ENCODE data around the gene TM4SF5.

TM4SF5 gene, protein sequence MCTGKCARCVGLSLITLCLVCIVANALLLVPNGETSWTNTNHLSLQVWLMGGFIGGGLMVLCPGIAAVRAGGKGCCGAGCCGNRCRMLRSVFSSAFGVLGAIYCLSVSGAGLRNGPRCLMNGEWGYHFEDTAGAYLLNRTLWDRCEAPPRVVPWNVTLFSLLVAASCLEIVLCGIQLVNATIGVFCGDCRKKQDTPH

DNA sequence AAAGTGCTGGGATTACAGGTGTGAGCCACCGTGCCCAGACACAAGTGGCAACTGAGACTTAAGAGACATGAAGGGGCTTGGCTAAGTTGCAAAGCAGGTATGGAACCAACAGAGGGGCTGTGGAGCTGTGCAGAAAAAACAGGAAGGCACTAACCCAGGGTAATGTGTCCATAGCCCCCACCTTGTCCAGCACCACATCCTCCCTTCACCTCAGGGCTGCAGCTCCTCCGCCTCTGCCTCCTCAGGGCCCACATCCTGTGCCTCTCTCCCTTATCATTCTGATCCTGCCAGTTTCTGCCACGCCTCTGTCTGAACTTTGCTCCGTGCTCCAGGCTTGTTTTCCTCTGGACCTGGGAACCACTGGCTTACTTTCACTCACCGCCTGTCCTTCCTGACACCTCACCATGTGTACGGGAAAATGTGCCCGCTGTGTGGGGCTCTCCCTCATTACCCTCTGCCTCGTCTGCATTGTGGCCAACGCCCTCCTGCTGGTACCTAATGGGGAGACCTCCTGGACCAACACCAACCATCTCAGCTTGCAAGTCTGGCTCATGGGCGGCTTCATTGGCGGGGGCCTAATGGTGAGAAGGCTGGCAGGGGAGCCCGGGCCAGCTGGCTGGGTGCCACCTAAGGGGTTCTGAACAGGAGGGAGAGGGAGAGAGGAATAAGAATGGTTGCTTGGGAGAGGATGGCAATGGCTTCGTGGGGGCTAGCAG is at the start of gene TM4SF5:
Gene TM4SF5 (plus strand): TSS at position 368 of the 716 bp plus-strand sequence. CDS start 37 bp downstream, at position 405.
- no peak for DNase-seq

DNA sequence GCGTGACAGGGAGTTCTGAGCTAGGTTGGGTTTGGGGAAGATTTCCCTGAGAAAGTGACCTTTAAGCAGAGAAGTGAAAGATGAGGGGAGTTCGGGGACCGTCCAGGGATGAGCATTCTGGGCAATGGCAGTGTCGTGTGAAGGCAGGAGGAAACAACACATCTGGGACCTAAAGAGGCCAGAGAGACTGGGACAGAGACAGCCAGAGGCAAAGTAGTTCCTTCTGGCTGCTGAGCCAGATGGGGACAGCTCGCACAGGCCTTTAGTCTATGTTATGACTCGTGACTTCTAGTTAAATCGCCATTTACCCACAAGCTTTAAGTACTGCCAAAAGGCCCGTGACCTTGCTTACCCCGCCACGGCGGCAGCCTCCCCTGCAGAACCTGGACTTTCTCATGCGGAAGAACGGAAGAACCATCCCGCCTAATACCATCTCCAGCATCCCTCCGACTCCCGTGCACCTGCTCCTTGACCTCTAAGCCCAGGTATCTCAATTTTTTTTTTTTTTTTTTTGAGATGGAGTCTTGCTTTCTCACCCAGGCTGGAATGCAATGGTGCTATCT is 48.9 kb upstream of the TM4SF5 start:
- no peak for DNase-seq

DNA sequence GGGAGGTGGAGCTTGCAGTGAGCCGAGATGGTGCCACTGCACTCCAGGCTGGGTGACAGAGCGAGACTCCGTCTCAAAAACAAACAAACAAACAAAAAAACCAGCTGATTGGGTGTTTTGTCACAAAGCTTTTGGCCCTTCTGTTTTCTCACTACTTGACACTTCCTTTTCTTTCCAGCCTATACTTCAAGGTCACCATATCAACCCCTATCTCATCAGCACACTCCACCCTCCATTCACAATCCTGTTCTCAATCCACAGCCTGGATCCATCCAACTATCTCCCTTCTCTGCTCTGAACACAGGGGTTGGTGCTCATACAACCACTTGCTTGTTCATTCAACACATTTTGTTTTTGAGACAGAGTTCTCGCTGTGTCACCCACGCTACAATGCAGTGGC is 47.0 kb upstream of the TM4SF5 start:
- no peak for DNase-seq

DNA sequence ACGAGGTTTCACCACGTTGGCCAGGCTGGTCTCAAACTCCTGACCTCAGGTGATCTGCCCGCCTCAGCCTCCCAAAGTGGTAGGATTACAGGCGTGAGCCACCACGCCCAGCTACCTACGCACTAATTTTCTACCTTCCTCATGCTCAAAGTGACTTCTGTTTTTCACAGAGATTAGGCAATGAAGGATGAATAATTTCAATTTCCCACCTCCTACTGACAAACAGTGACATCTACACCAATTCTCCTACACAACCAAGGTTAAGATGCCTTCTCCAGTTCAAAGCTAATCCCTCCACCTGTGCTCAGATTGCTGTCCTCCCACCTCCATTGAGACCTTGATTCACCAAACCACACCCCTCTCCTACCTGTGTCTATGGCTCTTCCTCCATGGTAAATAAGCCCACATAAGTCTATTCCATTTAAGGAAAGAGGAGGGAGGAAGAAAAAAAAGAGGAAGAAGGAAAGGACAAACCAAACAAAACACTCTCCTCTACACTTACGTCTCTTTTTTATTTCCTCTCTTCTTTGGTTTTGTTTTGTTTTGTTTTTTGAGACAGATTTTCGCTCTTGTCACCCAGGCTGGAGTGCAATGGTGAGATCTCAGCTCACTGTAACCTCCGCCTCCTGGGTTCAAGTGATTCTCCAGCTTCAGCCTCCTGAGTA is 45.9 kb upstream of the TM4SF5 start:
- no peak for DNase-seq

DNA sequence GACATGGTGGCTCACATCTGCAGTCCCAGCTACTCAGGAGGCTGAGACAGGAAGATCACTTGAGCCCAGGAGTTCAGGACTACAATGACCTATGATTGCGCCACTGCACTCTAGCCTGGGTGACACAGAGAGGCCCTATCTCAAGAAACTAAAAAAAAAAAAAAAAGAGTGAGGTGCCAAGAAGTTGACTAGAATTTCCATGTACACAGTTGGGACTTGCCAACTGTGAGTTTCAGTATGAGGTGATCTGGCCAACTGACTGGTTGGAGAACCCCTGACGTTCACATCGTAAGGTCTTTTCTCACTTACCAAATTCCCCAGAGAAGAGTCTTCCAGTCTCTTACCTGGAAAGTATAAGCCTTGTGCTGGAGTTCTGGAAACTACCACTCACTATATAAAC is 43.6 kb upstream of the TM4SF5 start:
- DNase-seq, result no peak

GRCh38 chr17:4733073-4733531 is 38.6 kb upstream of the TM4SF5 start:
- DNase-seq, result no peak

GRCh38 chr17:4734857-4735475 is 36.7 kb upstream of the TM4SF5 start:
- DNase-seq, result no peak

- no peak for DNase-seq
Measured at GRCh38 chr17:4735876-4736651, 35.6 kb upstream of the TM4SF5 start.

DNA sequence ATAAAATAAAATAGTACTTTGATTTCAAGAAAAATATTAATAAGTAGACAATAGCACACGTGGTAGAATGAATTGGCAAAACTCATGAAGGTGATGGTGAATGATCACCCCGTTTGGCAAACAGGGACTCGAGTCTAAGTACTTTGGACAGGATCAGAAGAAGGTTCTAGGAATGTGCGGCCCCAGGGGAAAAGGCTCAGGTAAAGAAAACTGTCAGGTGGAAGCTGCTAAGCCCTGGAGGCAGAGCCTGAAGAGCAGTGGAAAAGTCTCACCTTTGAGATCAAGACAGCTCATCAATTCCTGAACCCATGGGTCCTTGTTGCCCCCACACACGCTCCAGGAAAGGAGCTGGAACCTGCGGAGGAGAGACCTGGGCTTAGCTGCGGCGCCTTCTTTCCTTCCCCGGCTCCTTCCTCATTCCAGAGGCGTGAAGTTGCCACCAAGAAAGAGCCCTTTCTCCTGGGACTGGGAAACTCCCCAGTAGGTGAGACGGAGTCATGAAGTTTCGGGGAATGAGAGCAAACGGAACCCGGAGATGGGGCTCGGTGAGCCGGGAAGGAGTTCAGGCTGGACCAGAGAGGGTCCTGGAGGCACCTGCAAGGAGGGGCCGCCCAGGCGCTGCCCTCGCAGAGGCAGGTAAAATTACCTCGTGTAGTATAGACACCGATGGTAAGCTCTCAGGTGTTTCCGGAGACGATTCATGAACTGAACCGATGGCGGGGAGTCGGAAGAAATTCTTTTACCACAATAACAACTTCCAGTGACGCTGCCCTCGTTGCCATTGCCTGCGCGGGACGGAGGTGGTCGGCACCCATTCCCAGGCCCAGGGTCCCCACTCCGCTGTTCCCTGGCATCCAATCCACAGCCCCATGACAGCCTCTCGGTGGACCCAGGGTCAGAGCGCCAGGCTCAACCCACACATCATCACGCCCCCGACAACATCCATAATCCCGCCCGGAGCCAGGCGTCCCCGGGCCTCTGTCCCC is 33.3 kb upstream of the TM4SF5 start:
- DNase-seq, result no peak

DNA sequence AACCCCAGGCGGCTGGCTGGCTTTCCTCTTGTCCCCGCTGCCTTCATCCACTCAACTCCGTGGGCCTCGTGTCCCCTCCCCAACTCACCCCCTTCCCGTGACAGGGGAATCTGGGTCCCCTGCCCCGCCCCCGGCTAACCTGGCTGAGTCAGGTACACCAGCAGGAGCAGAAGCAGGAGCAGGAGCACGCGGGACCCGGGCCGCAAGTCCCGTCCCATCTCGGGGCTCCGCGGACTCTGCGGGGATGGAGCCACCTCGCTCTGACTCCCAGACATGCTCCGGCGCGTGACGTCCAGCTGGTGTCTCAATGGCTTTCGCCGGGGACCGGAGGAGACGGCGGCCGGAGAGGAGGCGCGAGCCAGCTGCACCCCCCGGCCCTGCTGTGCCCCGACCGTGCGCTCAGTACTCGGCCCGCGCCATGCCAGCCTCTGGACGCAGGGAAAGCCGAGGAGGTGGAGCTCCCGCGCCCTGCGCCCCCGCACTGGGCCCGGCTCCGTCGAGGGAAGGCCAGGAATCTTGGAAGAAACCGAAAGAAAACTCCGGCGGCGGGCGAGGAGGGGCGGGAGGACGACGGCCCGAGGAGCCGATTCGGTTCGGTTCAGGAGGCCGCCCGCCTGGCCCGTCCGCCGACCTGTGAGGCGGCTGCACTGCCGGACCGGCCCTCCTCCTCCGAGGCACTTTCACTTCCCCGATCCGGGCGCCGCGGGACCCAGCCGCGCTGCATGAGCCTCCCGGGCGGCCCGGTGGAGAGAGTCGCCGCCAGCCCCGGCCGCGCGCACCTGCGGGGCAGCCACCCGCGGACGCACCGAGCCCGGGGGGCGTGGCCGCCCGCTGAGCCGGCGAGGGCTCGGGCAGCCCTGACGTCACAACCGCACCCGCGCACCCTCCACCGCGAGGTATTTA is 32.3 kb upstream of the TM4SF5 start, which contains the start of the genes CXCL16 and ZMYND15:
Gene CXCL16 (minus strand): TSS at position 807 of the 903 bp plus-strand sequence. CDS start 589 bp downstream, at position 218.
Gene ZMYND15 (plus strand): TSS at position 712 of the 903 bp plus-strand sequence. CDS start 716 bp downstream, outside the sequence.
- peak; percentile 14 for DNase-seq

- DNase-seq, result no peak
Measured at GRCh38 chr17:4740025-4740351, 31.7 kb upstream of the TM4SF5 start.

- no peak for DNase-seq
Measured at GRCh38 chr17:4740584-4740983, 31.1 kb upstream of the TM4SF5 start.

DNA sequence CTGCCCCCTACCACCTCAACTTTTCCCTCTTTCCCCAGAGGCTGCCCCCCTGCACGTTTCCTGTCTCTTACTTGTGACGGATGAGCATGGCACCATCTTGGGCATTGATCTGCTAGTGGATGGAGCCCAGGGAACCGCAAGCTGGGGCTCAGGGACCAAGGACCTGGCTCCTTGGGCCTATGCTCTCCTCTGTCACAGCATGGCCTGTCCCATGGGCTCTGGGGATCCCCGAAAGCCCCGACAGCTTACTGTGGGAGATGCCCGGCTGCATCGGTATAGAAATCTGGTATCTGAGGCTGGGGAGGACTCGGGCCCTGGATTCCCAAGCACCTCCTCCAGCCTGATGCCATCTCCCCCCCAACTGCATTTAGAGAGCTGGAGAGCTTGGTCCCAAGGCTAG is 30.1 kb upstream of the TM4SF5 start:
- no peak for DNase-seq

DNA sequence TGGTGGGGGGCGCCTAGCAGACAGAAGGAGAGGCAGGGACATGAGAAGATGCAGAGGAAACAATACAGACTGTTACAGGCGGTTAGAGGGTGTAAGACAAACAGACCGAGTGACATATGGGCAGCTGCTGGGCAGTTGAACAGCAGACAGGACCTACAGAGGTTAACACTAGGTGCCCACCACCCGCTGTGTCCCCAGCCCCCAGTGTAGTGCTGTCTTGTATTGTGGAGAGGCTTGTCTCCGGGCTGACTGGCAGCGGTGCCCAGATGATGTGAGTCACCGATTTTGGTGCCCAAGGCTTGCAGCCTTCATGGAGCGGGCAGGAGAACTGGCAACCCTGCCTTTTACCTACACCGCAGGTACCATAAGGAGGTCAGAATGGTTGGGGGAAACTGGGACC is 29.6 kb upstream of the TM4SF5 start:
- DNase-seq, result no peak

DNA sequence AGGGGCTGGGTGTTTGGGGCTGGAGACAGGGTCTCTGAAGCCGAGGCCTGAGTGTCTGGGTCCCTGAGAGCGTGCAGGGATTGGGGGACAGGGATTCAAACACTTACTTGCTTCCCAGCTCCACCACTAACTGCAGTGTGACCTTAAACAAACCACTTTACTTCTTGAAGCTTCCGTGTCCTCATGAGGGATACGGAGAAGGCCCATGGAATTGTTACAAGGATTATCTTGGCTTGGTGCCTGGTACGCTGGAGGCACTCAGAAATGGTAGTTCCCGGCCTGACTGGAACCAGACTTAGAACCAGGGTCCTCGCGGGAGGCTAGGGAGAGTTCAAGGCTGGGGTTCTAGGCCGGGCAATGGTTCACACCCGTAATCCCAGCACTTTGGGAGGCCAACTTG is 29.1 kb upstream of the TM4SF5 start:
- no peak for DNase-seq

DNA sequence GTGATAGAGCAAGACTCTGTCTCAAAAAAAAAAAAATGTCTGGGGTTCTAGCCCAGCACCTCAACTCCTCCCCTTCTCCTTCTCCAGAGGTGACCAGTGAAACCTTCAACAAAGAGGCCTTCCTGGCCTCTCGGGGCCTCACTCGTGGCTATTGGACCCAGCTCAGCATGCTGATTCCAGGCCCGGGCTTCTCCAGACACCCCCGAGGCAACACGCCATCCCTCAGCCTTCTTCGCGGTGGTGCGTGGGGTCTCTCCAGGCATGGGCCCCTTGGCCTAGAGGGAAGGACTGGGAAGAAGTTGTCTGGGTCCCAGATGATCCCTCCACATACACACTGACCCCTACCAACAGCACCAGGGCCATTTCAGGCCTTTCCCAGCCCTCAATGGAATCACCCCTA is 28.5 kb upstream of the TM4SF5 start:
- no peak for DNase-seq

GRCh38 chr17:4743898-4744297 is 27.8 kb upstream of the TM4SF5 start:
- no peak for DNase-seq

DNA sequence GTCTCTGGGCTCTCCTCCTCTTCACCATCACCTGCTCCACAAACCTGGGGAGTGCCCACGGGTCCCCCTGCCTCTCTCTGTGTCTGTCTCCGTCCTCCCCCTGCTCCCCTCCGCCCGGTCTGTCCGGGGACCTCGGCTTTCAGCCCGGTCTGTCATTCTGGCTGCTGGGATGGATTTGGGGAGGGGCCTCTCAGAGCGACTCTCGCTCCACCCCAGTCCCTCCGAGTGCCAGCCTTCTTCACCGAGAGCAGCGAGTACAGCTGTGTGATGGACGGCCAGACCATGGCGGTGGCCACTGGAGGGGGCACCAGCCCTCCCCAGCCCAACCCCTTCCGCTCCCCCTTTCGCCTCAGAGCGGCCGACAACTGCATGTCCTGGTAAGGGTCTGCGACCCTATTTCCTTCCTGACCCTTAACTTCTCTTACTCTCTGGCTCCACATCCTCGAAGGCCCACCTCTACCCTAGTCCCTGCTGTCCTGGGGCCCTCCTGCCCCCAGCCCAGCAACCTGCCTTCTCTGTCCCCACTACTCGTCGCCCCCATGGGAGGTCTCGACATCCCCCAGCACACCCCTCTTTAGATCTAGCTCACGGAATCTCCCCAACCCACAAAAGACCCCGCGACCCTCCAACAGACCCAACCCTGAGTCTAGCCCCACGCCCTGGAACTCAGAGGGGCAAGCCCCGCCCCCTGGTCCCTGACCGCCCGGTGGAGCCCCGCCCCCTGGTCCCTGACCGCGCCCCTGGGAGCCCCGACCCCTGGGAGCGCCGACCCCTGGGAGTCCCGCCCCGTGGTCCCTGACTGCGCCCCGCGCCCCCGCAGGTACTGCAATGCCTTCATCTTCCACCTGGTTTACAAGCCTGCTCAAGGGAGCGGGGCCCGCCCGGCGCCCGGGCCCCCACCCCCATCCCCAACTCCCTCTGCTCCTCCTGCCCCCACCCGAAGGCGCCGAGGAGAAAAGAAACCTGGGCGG is 26.4 kb upstream of the TM4SF5 start:
- no peak for DNase-seq

DNA sequence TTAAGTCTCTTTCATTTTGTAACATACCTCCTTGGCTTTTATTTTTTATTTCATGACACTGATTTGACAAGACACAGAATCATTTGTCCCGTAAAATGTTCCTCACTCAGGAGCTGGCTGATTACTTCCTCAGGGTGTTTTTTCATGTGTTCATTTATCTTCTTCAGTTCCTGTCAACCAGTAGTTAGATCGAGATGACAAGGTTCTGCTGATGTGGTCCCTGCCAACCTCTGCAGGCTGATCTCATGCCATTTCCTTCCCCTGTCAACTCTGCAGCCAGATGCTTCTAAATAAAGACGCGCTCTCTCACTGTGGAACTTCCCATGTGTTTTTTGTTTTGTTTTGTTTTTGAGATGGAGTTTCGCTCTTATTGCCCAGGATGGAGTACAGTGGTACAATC is 23.8 kb upstream of the TM4SF5 start:
- no peak for DNase-seq

Data from NCI-H510A (cell line).